Measurements from ENCODE around the gene CRTC2. TPM values are rescaled to one million over a fixed set of nuclear protein-coding genes. Genes with fewer than 3 reads are reported as not detected.

CRTC2 gene
- total RNA-seq, 1 donor from 2014 or later, result 247 TPM

DNA sequence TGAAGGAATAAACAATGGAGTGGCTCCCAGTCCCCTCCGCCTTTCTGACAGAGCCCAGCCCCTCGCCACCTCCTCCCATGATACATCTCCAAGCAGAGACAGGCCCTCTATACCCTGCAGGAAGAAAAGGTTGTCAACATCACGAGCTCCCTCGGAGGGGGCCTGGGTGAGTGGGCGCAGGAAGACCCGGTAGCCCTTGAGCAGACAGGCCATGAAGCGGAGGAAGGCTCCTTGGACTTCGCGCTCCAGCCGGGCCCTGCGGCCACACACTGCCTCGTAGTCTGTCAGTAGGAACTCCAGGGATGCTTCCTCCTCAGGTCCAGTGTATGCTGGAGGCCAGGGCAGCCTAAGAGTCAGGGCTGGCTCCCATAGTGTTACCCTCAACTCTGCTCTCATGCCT is 18.9 kb downstream of the CRTC2 start:
- Mint-ChIP-seq H3K27me3 (no peaks in the 10 kb centered on the region), H3K4me1 (peaks cover 24% of the 10 kb centered on the region), H3K27ac (peak overlapping the region; percentile 41), H3K4me3 (no peak overlapping the region), H3K36me3 (ENCODE audit: low read depth) (peaks cover 88% of the 10 kb centered on the region), H3K9me3 (no peaks in the 10 kb centered on the region)
- ChIA-PET CTCF (no interaction called here), POLR2A (interaction anchor here (0.6 to 2.5 kb wide), 8 partner anchors 11 to 1056 kb away, joined by 3 to 13 read pairs (median 4); partner anchors contain the start of genes CREB3L4, GATAD2B, RAB13 and RPS27)
- ATAC-seq (ENCODE audit: low read depth) (no peak), DNase-seq (no peak)
- no peak for TF ChIP-seq CTCF (IDR thresholded peaks at IDR 0.05)
- intact Hi-C loops (cut with micrococcal nuclease), result no loop called here

- peaks cover 90% of the 10 kb centered on the region for H3K36me3 Mint-ChIP-seq (ENCODE audit: low read depth)
- H3K27ac Mint-ChIP-seq, result no peak overlapping the region
- no peaks in the 10 kb centered on the region for H3K27me3 Mint-ChIP-seq
- DNase-seq (no peak), ATAC-seq (ENCODE audit: low read depth) (no peak)
- CTCF ChIA-PET, result no interaction called here
- intact Hi-C loops (cut with micrococcal nuclease), result no loop called here
- TF ChIP-seq CTCF (IDR thresholded peaks at IDR 0.05), result no peak
- POLR2A ChIA-PET, result interaction anchor here (0.6 to 1.6 kb wide), 4 partner anchors 38 to 1057 kb away, joined by 3 to 5 read pairs (median 4); partner anchors contain the start of gene RPS27
- H3K4me3 Mint-ChIP-seq, result no peak overlapping the region
- H3K4me1 Mint-ChIP-seq, result peaks cover 19% of the 10 kb centered on the region
- no peaks in the 10 kb centered on the region for H3K9me3 Mint-ChIP-seq
These were observed 19.4 kb downstream of the CRTC2 start for GRCh38 chr1:153938996-153939395.

GRCh38 chr1:153937331-153937730 is 21.1 kb downstream of the CRTC2 start:
- Mint-ChIP-seq H3K27ac (no peak overlapping the region), H3K4me1 (peaks cover 8% of the 10 kb centered on the region), H3K4me3 (no peak overlapping the region), H3K9me3 (no peaks in the 10 kb centered on the region), H3K36me3 (ENCODE audit: low read depth) (peaks cover 90% of the 10 kb centered on the region), H3K27me3 (no peaks in the 10 kb centered on the region)
- ATAC-seq (ENCODE audit: low read depth), result no peak
- intact Hi-C loops (cut with micrococcal nuclease), result no loop called here
- no peak for TF ChIP-seq CTCF (IDR thresholded peaks at IDR 0.05)
- ChIA-PET POLR2A (interaction anchor here (1.3 to 1.4 kb wide), 2 partner anchors 9 to 14 kb away, joined by 5 to 7 read pairs; partner anchors contain the start of genes DENND4B and GATAD2B), CTCF (no interaction called here)
- DNase-seq, result no peak

DNA sequence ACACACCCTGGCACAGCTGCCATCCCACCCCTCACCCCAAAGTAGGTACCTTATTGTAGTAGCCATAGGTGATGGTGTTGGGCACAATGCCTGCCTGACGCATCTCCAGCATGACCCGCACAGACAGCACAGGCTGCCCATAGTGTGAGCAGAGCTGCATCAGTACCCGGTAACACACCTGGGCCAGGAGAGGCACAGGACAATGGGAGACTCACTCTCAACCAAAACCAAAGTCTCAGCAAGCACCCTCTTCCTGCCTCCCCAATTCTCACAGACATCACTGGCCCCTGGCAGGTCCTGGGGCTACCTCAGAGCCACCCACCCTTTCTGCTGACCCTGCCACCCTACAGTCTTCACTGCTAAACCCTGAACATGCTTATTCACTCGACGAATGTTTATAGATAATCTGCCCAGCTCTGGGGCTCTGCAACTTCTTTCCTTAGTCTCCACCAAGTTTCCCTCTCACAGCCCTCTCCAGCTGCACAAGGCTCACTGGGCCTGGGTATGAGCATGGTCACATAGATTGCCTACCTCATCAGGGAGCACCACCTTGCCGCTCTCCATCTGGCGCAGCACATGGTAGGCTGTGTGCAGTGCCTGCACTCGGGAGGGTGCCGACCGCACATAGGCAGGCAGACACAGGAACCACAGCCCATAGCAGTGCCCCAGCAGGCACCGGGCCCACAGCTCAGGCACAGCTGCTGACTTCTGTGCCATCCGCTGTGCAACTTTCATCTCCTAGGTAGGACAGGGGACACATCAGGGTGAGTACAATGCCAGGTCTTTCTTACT is 22.2 kb downstream of the CRTC2 start:
- no peaks in the 10 kb centered on the region for H3K9me3 Mint-ChIP-seq
- CTCF ChIA-PET, result no interaction called here
- POLR2A ChIA-PET, result no interaction called here
- no peaks in the 10 kb centered on the region for H3K27me3 Mint-ChIP-seq
- ATAC-seq (ENCODE audit: low read depth), result no peak
- no peak for TF ChIP-seq CTCF (IDR thresholded peaks at IDR 0.05)
- intact Hi-C loops (cut with micrococcal nuclease), result no loop called here
- DNase-seq, result no peak
- peaks cover 6% of the 10 kb centered on the region for H3K4me1 Mint-ChIP-seq
- peaks cover 88% of the 10 kb centered on the region for H3K36me3 Mint-ChIP-seq (ENCODE audit: low read depth)
- no peak overlapping the region for H3K4me3 Mint-ChIP-seq
- no peak overlapping the region for H3K27ac Mint-ChIP-seq

- CTCF ChIA-PET, result interaction anchor here (0.5 kb wide), 1 partner anchor 266 kb away, joined by 3 read pairs; no protein-coding TSS in a partner anchor
- POLR2A ChIA-PET, result interaction anchor here (0.7 to 1.5 kb wide), 4 partner anchors 9 to 39 kb away, joined by 3 to 8 read pairs (median 4); partner anchors contain the start of gene DENND4B
- TF ChIP-seq CTCF (IDR thresholded peaks at IDR 0.05), result no peak
- DNase-seq, result no peak
- Mint-ChIP-seq H3K9me3 (no peaks in the 10 kb centered on the region), H3K4me3 (no peak overlapping the region), H3K36me3 (ENCODE audit: low read depth) (peaks cover 88% of the 10 kb centered on the region), H3K27ac (no peak overlapping the region), H3K27me3 (no peaks in the 10 kb centered on the region), H3K4me1 (peaks cover 1% of the 10 kb centered on the region)
- intact Hi-C loops (cut with micrococcal nuclease), result no loop called here
- ATAC-seq (ENCODE audit: low read depth), result no peak
These were observed 23.7 kb downstream of the CRTC2 start for GRCh38 chr1:153934746-153935145.
